ENCODE results near the gene RYK.

GRCh38 chr3:134291319-134292254 lies 40.9 kb upstream of the RYK start:
- TF ChIP-seq GATA2 (IDR thresholded peaks at IDR 0.05; ENCODE audit: low read depth, low read length) (no peak), GATA3 (IDR thresholded peaks at IDR 0.05; ENCODE audit: low read depth, low read length) (no peak)

All from SH-SY5Y (cell line).